ENCODE data around the gene WDFY4.

DNA sequence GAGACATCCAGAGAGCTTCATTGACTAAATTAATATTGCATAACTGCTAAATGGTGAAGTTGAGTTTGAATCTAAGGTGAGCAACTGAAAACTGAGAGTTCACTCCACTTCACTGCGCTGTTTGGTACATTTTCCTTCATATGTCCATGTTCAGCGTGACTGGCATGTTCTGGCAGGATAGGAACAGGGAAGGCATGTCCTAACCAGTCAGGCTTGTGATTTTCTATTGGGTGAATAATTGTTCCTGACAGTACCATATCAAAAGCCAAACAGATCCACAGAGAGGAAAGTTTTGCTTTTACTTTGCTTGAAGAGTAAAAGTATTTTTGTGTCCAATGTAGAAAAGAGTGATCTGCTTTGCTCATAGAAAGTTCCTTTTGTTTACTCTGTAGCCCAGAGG lies 53.2 kb downstream of the WDFY4 start:
- TF ChIP-seq POLR2A (IDR thresholded peaks at IDR 0.05) (no peak), EP300 (IDR thresholded peaks at IDR 0.05; ENCODE audit: low read depth) (no peak), POLR2AphosphoS5 (IDR thresholded peaks at IDR 0.05) (no peak)
